Left hindlimb (tissue), 1 donor: ENCODE data around the gene SDK1.
A peak's percentile ranks its signal among the peaks of the same experiment; 100 is the strongest.
"Not testable (repeated sequence)": the region's sequence is repeated elsewhere in the genome, so short reads cannot be mapped to it uniquely, and the experiment has no call there.

Source experiments
- DNase-seq: peaks from one replicate; pipeline ENCODE4 v3.0.0-alpha.2; 2018

SDK1 gene

DNA sequence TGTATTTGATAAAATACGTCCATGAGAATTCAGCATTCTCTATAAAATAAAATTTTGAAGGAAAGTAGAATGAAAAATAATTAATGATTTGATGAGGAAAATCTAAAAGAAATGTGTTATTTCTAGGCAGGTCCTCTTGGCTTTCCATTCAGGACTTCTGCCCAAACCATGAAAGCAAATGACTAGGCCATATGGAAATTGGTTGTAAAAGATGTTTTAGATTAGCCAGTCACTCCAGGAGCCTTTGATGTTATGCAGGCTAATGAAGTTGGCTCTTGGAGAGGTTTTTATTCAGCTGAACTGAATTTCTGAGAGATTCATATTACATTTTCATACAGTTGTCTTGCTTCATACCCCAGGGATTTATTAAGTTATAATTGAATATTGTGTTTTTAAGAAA, 452.8 kb downstream of the SDK1 start:
- no peak for DNase-seq

DNA sequence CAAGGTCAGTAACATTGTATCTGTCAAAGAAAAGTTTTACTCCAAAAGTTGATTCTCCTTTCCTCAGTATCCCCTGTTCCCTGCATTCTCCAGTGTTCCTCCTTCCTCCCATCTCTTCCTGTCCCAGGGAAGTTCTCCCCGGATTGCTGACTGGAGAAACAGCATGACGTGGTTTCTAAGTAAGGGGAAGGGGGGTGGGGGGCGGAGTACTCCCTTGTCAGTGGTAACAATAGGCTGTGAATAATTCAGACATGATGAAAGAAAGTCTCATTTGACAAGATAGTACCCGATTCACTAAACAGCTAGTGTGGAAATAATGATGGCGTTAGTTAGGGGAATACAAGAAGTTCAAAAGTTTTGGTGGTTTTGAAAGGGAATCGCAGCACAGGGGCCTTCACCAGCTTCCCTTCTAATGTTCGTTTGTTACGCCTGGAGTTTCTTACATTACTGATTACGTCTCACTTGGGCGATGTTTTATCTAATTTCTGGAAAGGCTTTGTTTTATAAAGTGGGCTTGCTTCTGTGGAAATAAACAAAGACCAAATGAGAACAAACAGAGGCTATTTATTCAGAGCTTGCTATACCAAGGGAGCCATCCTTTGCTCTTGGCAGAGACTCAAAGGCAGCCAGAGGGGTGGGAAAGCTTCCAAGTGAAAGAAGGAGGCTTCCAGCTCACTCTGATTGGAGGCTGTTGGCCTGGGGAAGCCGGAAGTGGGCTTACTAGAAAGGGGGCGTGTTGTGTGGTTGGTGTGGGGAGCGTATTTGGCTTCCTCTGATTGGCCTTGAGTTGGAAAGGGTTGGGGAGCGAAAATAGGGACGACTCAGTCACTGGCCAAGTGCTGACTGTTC, 453.7 kb downstream of the SDK1 start:
- DNase-seq = peak; percentile 70

DNA sequence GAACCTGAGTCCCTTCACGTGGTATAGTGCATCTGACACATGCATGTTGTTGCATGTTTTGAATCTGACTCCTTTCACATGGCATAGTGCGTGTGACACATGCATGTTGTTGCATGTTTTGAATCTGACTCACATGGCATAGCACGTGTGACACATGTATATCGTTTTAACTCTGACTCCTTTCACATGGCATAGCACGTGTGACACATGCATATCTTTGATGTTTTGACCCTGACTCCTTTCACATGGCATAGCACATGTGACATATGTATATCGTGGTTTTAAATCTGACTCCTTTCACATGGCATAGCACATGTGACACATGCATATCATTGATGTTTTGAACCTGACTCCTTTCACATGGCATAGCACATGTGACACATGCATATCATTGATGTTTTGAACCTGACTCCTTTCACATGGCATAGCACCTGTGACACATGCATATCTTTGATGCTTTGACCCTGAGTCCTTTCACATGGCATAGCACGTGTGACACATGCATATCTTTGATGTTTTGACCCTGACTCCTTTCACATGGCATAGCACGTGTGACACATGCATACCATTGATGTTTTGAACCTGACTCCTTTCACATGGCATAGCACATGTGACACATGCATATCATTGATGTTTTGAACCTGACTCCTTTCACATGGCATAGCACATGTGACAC, 454.9 kb downstream of the SDK1 start:
- not testable (repeated sequence) for DNase-seq

DNA sequence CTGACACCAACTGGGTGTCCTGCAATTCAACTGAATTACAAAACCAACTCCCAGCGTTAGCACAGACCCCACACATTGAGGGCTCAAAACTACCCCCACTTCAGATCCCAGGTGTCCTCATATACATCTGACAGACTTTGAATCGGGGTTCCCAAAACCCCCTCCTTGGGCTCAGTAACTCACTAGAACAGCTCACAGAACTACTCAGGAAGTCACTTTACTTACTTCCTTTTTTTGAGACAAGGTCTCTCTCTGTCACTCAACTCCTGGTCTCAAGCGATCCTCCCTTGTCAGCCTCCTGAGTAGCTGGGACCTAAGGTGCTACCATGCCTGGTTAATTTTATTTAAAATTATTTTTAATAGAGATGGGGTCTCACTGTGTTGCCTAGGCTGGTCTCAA, 456.0 kb downstream of the SDK1 start:
- DNase-seq = no peak

DNA sequence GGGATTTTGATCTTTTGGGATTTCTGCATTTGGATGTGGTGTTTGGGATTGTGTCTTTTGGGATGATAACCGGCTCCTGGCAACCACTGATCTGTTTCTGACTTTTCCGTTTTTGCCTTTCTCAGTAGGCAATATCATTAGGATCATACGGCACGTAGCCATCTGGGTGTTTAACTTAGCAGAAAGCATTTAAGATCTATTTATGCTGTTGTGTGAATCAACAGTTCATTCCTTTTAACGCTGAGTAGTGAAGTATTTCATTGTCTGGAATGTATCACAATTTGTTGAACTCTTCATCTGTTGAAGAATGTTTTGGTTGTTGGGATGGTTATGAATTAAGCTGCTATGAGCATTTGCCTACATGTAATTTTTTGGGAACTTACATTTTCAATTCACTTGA, 459.6 kb downstream of the SDK1 start:
- no peak for DNase-seq

DNA sequence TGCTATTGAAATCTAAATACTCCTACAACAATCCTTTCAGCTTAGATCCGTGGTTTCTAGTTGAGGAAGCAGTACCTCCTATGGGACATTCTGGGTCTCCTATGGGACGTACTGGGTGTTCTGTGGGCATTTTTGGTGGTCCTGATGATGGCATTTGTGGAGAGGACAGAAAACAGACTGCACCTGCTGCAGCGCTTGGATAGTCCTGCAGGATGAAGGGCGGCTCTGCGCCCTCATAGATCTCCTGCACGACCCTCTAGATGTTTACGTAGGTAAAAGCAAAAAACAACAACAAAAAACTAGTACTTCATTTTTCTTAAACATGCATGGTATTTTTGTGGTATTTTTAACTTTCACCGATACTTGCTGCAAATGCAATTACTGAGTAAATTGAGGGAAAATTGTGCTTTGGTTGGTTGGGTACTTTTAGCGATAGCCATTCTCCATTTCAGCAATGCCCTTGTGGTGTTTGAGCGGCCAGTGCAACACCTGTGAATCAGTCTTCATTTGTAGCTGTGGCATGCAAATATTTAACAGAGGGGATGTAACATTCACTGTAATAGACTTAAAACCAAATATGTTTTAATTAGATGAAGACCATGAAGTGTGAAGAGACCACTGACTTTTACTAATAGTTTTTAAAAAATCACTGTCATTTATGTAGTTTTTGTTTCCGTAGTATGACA, 461.2 kb downstream of the SDK1 start:
- no peak for DNase-seq

DNA sequence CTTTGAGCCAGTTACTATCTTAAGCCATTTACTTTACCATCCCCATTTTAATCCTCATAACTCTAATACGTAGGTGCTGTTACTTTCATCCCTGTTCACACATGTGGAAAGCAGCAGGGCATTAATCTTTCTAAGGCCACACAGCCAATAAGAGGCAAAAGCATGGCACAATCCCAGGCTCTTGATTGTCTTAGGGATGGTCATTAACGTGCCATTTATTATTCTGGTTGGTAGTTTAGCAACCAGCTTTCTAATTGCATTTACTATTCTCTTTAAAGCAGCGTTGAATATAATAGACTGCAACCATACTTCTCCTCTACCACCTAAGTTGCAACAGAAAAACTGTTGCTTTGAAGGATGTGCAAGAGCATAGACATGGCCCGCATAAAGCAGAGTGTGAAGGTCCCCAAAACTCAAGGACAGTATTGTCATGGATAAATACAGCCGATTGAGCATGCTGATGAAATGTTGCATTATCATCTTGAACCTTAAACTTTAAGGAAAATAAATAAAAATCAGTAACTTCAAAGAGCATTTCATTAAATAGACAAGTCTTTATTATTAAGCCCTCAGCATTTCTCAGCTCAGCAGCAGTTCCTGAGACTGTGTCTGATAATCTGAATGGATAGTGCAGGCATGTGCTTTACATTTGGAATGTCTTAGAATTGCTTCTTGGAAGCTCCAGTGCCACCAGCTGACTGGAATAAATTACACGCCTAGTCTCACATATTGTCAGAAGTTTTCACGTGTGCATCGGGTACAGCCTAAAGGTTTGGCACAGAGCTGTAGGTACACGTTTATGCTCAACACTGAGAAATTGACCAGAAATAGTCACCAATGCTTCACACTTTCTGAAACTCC, 467.1 kb downstream of the SDK1 start:
- DNase-seq = no peak

DNA sequence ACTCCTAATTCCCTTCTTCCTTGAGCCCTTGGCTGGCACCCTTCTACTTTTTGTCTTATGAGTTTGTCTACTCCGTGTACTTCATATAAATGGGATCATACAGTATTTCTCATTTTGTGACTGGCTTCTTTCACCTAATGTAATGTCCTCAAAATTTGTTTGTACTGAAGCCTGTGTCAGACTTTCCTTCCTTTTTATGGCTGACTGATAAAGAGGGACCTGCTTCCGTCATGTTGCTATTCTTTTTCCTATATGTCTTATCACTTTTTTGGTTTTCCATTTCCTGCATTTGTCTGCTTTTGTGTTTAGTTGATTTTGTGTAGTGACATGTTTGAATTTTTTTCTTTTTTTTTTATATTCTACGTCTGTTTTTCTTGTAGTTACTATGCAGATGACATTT, 470.9 kb downstream of the SDK1 start:
- no peak for DNase-seq

DNA sequence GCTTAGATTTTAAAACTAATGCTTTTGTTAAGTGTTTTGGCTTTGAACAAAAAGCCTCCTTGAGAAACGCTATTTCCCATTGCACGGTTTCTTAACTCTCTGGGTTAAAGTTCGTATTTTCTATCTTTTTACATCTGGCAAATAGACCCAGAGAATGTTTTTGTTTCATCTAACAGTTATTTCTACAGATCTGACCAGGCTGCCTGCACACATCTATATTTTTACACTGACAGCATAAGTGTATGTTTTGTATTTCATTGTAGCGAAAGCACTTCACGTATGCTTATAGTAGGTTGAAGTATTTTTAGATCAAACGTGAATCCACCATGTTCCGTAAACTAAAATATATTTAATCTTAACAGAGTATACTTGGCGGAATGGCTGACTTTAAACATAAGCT, 477.3 kb downstream of the SDK1 start:
- no peak for DNase-seq

DNA sequence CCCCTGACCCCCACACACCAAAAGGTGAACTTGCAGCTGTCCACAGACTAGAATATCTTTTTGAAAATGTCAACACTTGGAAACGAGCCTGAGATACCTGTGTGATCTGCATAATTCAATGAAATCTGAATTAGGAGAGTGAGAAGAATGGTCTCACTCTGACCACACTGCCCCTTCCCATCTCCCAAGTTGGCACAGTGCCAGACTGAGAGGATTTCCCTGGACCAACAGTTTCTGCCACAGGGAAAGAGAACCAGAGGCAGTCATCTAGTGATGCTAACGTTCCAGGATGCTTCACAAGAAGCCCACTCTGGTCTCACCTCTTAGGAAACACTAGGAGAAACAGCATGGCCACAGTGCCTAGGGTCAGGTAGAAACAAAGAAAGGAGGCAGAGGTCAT, 479.0 kb downstream of the SDK1 start:
- no peak for DNase-seq

DNA sequence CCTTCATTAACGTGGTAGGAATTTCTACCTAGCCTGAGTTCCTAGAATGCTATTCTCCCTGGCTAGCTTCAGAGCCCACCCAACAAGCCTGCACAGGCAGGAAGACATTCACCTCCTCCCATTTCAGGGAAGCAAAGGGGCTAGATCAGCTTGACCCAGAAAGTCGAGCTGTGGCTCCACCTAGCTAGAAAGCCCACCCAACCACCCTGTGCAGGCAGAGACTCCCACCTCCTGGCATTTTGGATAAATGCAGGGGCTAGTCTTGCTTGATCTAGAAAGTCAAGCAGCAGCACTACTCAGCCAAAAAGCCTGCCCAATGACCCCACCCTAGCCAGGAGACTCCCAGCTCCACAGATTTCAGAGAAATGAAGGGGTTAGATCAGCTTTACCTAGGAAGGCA, 479.5 kb downstream of the SDK1 start:
- no peak for DNase-seq

DNA sequence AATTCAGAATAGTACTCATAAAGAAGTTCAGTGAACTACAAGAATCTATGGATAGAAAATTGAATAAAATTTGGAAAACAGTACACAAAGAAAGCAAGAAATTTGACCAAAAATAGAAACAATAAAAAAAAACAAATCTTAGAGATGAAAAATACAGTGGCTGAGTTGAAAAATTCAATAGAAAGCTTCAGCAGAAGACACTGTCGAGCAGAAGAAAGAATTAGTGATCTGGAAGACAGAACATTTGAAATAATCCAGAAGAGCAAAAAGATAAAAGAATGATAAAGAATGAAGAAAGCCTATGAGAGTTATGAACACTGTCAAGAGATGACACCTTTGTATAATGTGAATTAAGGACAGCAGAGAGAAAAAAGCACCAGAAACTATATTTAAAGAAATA, 480.6 kb downstream of the SDK1 start:
- no peak for DNase-seq

DNA sequence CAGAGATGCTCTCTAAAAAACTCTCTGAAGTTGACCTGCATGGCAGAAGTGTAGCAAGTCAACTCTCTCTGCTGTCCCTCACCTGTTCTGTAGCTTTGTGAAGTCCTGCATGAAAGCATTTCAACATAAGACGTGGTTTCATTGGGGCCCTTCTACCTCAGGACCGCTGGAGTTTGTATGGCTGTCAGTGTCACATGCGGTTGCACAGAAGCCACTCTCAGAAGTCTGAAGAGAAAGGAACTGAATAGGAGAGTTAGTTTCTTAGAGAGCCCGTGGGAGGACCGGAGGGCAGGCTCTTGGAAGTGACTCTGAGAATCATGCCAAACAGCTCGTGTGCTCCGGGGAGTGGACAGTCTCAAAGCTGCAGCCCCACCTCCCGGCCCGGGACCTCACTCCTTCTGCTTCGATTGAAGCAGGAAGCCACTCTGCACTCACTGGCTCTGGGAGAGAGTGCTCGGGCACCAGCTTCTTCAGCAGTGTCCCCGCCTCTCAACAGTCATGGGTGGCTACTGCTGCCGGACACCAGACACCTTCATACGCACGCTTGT, 486.7 kb downstream of the SDK1 start:
- peak; percentile 32 for DNase-seq

DNA sequence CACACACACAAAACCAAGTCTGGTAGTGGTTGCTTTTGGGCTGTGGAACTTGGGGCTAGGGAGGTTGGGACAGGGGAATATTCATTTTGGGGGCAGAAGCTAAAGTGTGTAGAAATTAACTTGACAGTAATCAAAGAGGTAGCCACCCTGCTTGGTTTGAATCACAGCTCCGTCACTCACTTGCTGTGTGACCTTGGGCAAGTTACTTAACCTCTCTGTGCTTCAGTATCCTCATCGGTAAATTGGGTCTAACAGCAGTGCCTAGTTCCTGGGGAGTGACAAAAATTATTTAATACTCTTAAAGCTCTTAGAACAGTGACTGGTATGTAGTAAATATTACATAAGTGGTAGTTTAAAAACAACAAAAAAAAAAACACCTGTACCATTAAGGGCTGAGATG, 489.8 kb downstream of the SDK1 start:
- DNase-seq = no peak

DNA sequence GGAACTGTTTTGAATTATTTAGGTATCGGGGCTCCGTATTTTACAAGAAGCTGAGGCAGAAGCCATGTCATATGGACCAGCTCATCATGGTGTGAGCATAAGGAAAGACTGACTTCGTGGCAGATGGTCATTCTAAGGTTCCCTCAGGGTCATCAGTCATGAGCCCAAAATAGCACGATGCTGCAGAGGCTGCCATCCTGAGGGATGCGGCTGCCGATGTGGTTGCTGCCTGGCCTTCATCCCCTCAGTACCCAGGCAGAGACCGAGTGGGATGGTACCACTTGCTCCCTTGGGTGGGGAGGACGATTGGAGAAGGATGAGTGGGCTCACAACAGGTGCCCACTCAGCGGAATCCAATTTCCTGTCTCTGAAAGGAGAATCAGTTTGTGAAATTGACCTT, 490.3 kb downstream of the SDK1 start:
- no peak for DNase-seq

DNA sequence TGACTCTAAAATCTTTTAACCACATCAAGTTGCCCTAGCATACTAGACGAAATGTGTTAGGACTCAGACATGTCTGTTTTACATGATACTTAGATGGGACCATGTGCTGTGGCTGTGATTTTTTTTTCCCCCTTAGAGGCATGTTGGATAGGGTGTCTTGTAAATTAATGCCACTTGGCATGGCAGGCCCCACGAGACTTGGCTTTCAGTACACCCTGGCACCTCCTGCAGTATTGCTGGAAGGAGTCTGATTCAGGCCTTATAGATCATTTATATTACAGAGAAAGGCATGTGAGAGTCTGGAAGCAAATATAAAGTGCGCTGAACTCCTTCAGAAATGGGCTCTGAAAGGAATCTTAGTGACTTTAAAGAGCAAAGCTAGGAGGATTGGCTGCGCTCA, 494.1 kb downstream of the SDK1 start:
- no peak for DNase-seq

DNA sequence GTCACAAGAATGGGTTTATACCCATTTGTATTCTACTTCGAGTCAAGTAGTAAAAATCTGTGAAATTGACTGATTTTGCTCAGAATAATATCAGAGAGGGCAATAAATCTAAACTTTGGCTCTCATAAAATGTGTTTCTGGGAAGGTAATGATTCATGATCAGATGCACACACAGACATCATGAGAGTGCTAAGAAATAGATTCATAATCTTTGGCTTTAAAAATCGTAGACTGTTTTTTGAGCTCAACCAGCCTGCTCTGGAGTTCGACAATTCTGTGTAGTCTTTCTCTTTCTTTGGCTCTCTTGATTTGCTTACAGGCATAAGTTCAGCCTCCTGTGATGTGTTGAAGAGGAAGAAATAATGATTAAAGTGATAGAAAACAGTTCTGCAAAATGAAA, 494.7 kb downstream of the SDK1 start:
- no peak for DNase-seq

DNA sequence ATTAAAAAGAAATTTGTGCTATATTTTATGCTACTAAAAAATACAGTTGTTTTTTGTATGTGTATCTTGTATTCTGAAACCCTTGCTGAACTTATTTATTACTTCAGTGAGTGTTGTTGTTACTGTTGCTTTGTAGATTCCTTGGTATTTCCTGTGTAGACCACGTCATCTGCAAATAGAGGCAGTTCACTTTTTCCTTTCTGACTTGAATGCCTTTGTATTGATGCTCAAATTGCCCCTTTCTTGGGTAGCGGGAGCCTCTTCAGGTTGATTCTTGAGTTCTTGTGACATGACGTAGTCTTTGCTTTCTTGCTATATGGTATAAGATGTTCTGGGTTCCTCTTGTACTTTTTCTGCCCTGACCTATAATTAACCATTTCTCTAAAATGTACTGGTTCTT, 504.1 kb downstream of the SDK1 start:
- DNase-seq = no peak

DNA sequence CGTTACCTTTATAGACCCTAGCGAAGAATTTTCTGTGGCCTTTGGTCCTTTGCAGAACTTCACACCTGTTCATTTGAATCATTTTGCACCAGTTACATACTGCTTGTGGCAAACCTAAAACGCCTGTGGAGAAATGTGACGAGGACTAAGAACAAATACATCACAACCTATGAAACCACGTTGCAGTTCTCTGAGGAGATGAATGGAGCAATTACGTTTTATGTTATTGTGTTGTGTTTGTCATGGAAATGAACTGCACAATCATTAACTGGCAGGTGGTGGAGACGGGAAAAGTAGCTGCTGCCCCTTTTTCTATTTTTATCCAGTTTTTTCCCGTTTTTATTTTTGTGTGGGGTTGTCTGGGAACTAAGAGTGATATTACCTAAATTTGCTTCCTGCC, 505.5 kb downstream of the SDK1 start:
- DNase-seq = no peak

DNA sequence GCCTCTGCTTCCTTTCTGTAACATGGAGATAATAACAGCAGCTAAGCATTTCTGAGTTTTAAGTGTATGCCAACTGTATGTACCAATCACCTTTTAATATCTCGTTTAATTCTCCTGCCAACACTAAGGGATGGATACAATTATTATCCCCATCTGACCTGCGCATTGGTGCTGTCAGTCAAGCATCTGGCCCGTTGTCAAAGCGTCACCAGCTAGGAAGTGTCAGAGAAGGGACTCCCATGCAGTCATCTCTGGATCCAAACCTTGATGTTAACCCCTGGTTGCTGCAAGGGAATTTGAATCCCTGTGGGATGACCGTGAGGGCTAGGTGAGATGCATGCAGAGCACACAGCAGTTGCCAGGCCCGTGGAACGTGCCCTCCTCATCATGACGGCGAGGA, 506.8 kb downstream of the SDK1 start:
- no peak for DNase-seq

DNA sequence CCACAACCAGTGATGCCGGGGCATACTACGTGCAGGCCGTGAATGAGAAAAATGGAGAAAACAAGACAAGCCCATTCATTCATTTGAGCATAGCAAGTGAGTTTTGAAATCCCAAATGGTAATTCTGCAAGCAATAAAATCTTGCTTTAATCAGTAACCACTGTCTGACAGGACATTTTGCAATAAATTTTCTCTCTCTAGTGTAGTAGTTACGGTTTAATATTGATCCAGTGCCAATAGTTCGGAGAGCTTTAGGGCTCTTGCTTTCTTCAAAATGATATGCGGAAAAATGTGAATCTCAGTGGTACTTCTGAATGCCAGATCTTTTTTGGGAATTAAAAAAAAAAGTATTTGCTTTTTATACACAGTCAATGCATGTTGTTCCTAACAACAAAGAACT, 520.4 kb downstream of the SDK1 start:
- DNase-seq = no peak

DNA sequence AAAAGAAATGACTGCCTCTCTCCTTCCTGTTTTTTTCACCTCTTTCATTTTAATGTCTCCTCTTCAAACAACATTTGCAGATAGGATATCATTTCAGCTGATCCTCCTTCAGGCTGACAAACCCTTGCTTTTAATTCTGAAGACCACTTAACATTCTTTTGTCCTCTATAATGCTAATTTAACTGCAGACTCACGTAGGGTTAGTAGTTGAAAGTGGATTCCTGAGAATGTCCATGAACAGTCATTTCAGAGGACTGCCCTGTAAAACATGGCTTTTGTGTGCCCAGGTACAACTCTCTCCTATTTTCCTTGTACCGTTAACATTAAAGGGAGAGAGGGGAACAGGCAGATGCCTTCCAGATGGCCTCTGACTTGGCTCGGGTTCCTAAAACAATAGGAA, 524.4 kb downstream of the SDK1 start:
- DNase-seq = no peak

DNA sequence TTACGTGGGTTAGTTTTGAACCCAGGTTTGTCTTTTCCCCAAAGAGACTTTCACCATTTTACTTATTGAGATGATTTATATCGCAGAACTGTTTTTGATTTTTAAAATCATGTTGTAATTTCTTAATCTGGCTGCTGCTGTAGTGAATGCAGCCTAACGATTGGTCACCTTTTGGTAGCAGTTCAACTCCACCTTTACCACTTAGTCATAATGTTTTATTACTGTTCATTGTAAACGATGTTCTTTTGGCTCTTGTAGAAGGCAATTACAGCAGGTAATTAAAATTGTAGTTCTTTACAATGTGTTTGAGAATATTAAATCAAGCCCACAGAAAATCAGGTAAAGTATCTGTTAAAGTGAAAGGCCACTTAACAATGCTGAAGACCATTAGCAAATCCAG, 531.1 kb downstream of the SDK1 start:
- DNase-seq = no peak
